ENCODE measurements around the gene RELL2.

RELL2 gene

GRCh38 chr5:141639357-141640050, 2.7 kb downstream of the RELL2 start:
- TF ChIP-seq TCF12 (IDR thresholded peaks at IDR 0.05; ENCODE audit: low read depth) (no peak), EP300 (IDR thresholded peaks at IDR 0.05; ENCODE audit: borderline replicate concordance) (no peak), EGR1 (IDR thresholded peaks at IDR 0.05) (no peak), USF1 (IDR thresholded peaks at IDR 0.05) (no peak), ZBTB7A (IDR thresholded peaks at IDR 0.05; ENCODE audit: low read depth) (no peak), CREB1 (IDR thresholded peaks at IDR 0.05; ENCODE audit: low read depth) (no peak), TAF1 (IDR thresholded peaks at IDR 0.05; ENCODE audit: low read depth) (no peak), MAX (IDR thresholded peaks at IDR 0.05) (no peak), FOXM1 (IDR thresholded peaks at IDR 0.05; ENCODE audit: borderline replicate concordance, low read depth) (no peak), REST (IDR thresholded peaks at IDR 0.05; ENCODE audit: low read depth) (no peak), RAD21 (IDR thresholded peaks at IDR 0.05; ENCODE audit: low read depth) (no peak), CEBPB (IDR thresholded peaks at IDR 0.05) (no peak), TEAD4 (IDR thresholded peaks at IDR 0.05) (no peak), NFIC (IDR thresholded peaks at IDR 0.05) (no peak), YY1 (IDR thresholded peaks at IDR 0.05; ENCODE audit: low read depth) (no peak)

GRCh38 chr5:141640051-141640415, 3.2 kb downstream of the RELL2 start:
- no peak for TF ChIP-seq TCF12 (IDR thresholded peaks at IDR 0.05; ENCODE audit: low read depth)
- TF ChIP-seq CREB1 (IDR thresholded peaks at IDR 0.05; ENCODE audit: low read depth): no peak
- no peak for TF ChIP-seq USF1 (IDR thresholded peaks at IDR 0.05)
- TF ChIP-seq ZBTB7A (IDR thresholded peaks at IDR 0.05; ENCODE audit: low read depth): no peak
- no peak for TF ChIP-seq RAD21 (IDR thresholded peaks at IDR 0.05; ENCODE audit: low read depth)
- no peak for TF ChIP-seq EGR1 (IDR thresholded peaks at IDR 0.05)
- no peak for TF ChIP-seq TAF1 (IDR thresholded peaks at IDR 0.05; ENCODE audit: low read depth)
- no peak for TF ChIP-seq EP300 (IDR thresholded peaks at IDR 0.05; ENCODE audit: borderline replicate concordance)
- no peak for TF ChIP-seq NFIC (IDR thresholded peaks at IDR 0.05)
- no peak for TF ChIP-seq YY1 (IDR thresholded peaks at IDR 0.05; ENCODE audit: low read depth)
- no peak for TF ChIP-seq CEBPB (IDR thresholded peaks at IDR 0.05)
- no peak for TF ChIP-seq TEAD4 (IDR thresholded peaks at IDR 0.05)
- TF ChIP-seq MAX (IDR thresholded peaks at IDR 0.05): no peak
- no peak for TF ChIP-seq REST (IDR thresholded peaks at IDR 0.05; ENCODE audit: low read depth)
- TF ChIP-seq FOXM1 (IDR thresholded peaks at IDR 0.05; ENCODE audit: borderline replicate concordance, low read depth): no peak

- TF ChIP-seq EP300 (IDR thresholded peaks at IDR 0.05; ENCODE audit: borderline replicate concordance) (no peak), CREB1 (IDR thresholded peaks at IDR 0.05; ENCODE audit: low read depth) (no peak), TEAD4 (IDR thresholded peaks at IDR 0.05) (no peak), TCF12 (IDR thresholded peaks at IDR 0.05; ENCODE audit: low read depth) (no peak), ZBTB7A (IDR thresholded peaks at IDR 0.05; ENCODE audit: low read depth) (no peak), TAF1 (IDR thresholded peaks at IDR 0.05; ENCODE audit: low read depth) (no peak), REST (IDR thresholded peaks at IDR 0.05; ENCODE audit: low read depth) (no peak), YY1 (IDR thresholded peaks at IDR 0.05; ENCODE audit: low read depth) (no peak), NFIC (IDR thresholded peaks at IDR 0.05) (no peak), FOXM1 (IDR thresholded peaks at IDR 0.05; ENCODE audit: borderline replicate concordance, low read depth) (no peak), EGR1 (IDR thresholded peaks at IDR 0.05) (no peak)
These were observed 3.9 kb downstream of the RELL2 start for GRCh38 chr5:141640698-141641097.

- TF ChIP-seq CREB1 (IDR thresholded peaks at IDR 0.05; ENCODE audit: low read depth): no peak
- TF ChIP-seq RAD21 (IDR thresholded peaks at IDR 0.05; ENCODE audit: low read depth): peak; percentile 23; the same call in 1 of the 2 replicates
- TF ChIP-seq TEAD4 (IDR thresholded peaks at IDR 0.05): 0 out of 2 replicates have a peak, but pooled peaks have one; percentile 17
- TF ChIP-seq REST (IDR thresholded peaks at IDR 0.05; ENCODE audit: low read depth): peak; percentile 57; the same call in 1 of the 2 replicates
These were observed 5.0 kb downstream of the RELL2 start for GRCh38 chr5:141641634-141642267.
